ENCODE data around the gene INPP5E. TPM values are rescaled to one million over a fixed set of nuclear protein-coding genes. Genes with fewer than 3 reads are reported as not detected.
A peak's percentile ranks its signal among the peaks of the same experiment; 100 is the strongest.

The INPP5E gene
- total and polyA plus RNA-seq, 2 experiments from 2014 or later: 5.8 to 13.4 TPM

DNA sequence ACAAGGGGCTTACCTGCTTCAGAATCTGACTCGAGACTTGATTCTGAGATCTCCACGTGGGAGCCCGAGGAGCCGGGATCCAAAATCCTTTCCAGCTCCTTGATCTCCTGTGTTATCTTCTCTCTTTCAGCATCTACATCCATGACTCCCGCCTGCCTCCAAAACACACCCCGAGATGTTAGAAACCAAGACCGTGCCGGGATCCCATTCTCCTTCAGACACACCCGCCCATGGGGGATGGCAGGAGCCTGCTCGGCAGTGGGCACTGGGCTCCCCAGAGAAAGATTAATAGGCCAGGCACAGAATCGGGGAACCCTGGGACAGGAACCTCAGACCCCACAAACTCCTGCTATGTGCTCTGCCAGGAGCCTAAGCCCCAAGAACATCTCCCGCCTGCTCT is 41.4 kb downstream of the INPP5E start:
- H3K36me3 Mint-ChIP-seq (ENCODE audit: low read depth): peaks cover 63% of the 10 kb centered on the region
- DNase-seq (ENCODE audit: low spot score): no peak
- no peak overlapping the region for H3K27ac Mint-ChIP-seq
- Histone ChIP-seq H2AFZ (no peak overlapping the region), H3K4me1 (ENCODE audit: insufficient read depth) (peaks cover 3% of the 10 kb centered on the region; the same call in 1 of the 2 replicates), H4K20me1 (replicated peaks; ENCODE audit: insufficient read depth) (peaks cover 3% of the 10 kb centered on the region; the same call in 1 of the 2 replicates), H3K9me2 (ENCODE audit: insufficient read depth) (no peaks in the 10 kb centered on the region), H3K4me2 (no peak overlapping the region), H3F3A (replicated peaks; ENCODE audit: low read depth) (peaks cover 26% of the 10 kb centered on the region), H3K4me3 (no peak overlapping the region), H3K27ac (ENCODE audit: low read depth) (no peak overlapping the region), H3K36me3 (ENCODE audit: insufficient read depth) (0 out of 2 replicates have a peak, but pooled peaks cover 14% of the 10 kb centered on the region), H3K79me2 (replicated peaks; ENCODE audit: insufficient read depth) (peaks cover 26% of the 10 kb centered on the region), H3K27me3 (ENCODE audit: insufficient read depth) (no peaks in the 10 kb centered on the region)
- H3K27me3 Mint-ChIP-seq (ENCODE audit: insufficient read depth, low read depth, poor library complexity): peaks cover 17% of the 10 kb centered on the region
- no peaks in the 10 kb centered on the region; the same call in 2 of the 3 replicates for H3K9me3 Mint-ChIP-seq
- TF ChIP-seq EZH2 (IDR thresholded peaks at IDR 0.05; ENCODE audit: low read depth, unreplicated experiment): no peak
- TF ChIP-seq ZNF462 (CRISPR knock-in tag; IDR thresholded peaks at IDR 0.05): no peak
- no peak for TF ChIP-seq JUNB (IDR thresholded peaks at IDR 0.05; ENCODE audit: unreplicated experiment)
- TF ChIP-seq CREB1 (CRISPR knock-in tag; IDR thresholded peaks at IDR 0.05; ENCODE audit: low read depth): no peak
- TF ChIP-seq EZH2phosphoT487 (IDR thresholded peaks at IDR 0.05; ENCODE audit: unreplicated experiment): no peak
- no peak for TF ChIP-seq STAT1 (IDR thresholded peaks at IDR 0.05; ENCODE audit: unreplicated experiment)
- TF ChIP-seq, protein P1, sequence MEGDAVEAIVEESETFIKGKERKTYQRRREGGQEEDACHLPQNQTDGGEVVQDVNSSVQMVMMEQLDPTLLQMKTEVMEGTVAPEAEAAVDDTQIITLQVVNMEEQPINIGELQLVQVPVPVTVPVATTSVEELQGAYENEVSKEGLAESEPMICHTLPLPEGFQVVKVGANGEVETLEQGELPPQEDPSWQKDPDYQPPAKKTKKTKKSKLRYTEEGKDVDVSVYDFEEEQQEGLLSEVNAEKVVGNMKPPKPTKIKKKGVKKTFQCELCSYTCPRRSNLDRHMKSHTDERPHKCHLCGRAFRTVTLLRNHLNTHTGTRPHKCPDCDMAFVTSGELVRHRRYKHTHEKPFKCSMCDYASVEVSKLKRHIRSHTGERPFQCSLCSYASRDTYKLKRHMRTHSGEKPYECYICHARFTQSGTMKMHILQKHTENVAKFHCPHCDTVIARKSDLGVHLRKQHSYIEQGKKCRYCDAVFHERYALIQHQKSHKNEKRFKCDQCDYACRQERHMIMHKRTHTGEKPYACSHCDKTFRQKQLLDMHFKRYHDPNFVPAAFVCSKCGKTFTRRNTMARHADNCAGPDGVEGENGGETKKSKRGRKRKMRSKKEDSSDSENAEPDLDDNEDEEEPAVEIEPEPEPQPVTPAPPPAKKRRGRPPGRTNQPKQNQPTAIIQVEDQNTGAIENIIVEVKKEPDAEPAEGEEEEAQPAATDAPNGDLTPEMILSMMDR (conservative IDR thresholded peaks at IDR 0.05; ENCODE audit: low read depth in 2 of 2): no peak
- TF ChIP-seq, protein P2, sequence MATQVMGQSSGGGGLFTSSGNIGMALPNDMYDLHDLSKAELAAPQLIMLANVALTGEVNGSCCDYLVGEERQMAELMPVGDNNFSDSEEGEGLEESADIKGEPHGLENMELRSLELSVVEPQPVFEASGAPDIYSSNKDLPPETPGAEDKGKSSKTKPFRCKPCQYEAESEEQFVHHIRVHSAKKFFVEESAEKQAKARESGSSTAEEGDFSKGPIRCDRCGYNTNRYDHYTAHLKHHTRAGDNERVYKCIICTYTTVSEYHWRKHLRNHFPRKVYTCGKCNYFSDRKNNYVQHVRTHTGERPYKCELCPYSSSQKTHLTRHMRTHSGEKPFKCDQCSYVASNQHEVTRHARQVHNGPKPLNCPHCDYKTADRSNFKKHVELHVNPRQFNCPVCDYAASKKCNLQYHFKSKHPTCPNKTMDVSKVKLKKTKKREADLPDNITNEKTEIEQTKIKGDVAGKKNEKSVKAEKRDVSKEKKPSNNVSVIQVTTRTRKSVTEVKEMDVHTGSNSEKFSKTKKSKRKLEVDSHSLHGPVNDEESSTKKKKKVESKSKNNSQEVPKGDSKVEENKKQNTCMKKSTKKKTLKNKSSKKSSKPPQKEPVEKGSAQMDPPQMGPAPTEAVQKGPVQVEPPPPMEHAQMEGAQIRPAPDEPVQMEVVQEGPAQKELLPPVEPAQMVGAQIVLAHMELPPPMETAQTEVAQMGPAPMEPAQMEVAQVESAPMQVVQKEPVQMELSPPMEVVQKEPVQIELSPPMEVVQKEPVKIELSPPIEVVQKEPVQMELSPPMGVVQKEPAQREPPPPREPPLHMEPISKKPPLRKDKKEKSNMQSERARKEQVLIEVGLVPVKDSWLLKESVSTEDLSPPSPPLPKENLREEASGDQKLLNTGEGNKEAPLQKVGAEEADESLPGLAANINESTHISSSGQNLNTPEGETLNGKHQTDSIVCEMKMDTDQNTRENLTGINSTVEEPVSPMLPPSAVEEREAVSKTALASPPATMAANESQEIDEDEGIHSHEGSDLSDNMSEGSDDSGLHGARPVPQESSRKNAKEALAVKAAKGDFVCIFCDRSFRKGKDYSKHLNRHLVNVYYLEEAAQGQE (IDR thresholded peaks at IDR 0.05; ENCODE audit: unreplicated experiment): no peak
- no peak for TF ChIP-seq ETS1 (IDR thresholded peaks at IDR 0.05)
- no peak for TF ChIP-seq ZNF114 (CRISPR knock-in tag; IDR thresholded peaks at IDR 0.05)
- no peak for TF ChIP-seq POLR2AphosphoS5 (IDR thresholded peaks at IDR 0.05; ENCODE audit: low read depth)
- no peak for TF ChIP-seq ZNF331 (CRISPR knock-in tag; IDR thresholded peaks at IDR 0.05; ENCODE audit: low read depth)
- TF ChIP-seq NANOG (IDR thresholded peaks at IDR 0.05; ENCODE audit: borderline replicate concordance): no peak
- H3K4me3 Mint-ChIP-seq: peak overlapping the region; percentile 90
- peaks cover 9% of the 10 kb centered on the region for H3K4me1 Mint-ChIP-seq
- no peak for ATAC-seq
